ENCODE data around the gene ACOX3.
"Not testable (repeated sequence)": the region's sequence is repeated elsewhere in the genome, so short reads cannot be mapped to it uniquely, and the experiment has no call there.

The ACOX3 gene

GRCh38 chr4:8428288-8429097 is 12.0 kb downstream of the ACOX3 start:
- DNase-seq: peak; percentile 47

GRCh38 chr4:8427761-8428287 is 12.7 kb downstream of the ACOX3 start:
- DNase-seq: no peak

DNA sequence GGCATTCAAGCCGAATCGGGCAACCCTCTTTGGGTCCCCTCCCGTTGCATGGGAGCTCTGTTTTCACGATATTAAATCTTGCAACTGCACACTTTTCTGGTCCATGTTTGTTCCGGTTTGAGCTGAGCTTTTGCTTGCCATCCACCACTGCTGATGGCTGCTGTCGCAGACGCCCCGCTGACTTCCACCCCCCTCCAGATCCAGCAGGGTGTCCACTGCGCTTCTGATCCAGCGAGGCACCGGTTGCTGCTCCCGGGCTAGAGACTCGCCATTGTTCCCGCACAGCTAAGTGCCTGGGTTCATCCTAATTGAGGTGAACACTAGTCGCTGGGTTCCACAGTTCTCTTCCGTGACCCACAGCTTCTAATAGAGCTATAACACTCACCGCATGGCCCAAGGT is 13.3 kb downstream of the ACOX3 start:
- DNase-seq: no peak

DNA sequence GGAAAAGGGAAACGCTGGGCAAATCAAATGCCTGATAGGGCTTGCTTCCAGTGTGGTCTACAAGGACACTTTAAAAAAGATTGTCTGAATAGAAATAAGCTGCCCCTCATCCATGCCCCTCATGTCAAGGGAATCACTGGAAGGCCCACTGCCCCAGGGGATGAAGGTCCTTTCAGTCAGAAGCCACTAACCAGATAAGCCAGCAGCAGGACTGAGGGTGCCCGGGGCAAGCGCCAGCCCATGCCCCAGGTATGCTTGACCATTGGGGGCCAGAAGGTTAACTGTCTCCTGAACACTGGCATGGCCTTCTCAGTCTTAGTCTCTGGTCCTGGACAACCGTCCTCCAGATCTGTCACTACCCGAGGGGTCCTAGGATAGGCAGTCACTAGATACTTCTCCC is 17.7 kb downstream of the ACOX3 start:
- no peak for DNase-seq

DNA sequence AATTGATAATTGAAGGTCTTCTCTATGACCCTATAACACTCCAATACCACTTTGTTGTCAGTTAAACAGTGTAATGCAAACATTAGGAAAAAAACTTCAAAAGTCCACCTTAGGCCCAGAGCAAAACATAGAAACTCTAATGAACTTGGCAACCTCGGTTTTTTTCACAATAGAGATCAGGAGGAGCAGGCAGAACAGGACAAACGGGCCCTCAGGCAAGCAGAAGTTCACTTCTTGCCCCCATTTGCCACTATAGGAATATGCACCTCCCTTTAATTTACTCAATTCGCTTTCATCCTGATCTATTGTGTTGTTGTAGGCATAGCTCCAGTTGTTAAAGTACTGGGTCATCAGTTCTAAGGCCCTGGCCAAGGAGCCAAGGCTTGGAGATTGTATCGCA is 18.2 kb downstream of the ACOX3 start:
- no peak for DNase-seq

DNA sequence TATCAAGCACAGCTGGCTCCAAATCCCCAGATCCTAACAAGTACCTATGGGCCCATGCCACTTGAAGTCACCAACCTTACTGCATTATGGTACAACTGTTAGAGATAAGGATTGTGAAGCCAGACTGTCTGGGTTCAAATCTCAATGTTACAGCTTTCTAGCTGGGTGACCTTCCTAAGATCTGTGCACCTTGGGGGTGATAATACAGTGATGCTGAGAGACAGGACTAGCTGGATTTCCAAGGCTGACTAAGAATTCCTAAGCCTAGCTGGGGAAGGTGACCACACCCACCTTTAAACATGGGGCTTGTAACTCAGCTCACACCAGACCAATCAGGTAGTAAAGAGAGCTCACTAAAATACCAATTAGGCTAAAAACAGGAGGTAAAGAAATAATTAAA is 20.4 kb downstream of the ACOX3 start:
- DNase-seq: not testable (repeated sequence)

GRCh38 chr4:8419222-8420041 is 21.1 kb downstream of the ACOX3 start:
- no peak for DNase-seq

DNA sequence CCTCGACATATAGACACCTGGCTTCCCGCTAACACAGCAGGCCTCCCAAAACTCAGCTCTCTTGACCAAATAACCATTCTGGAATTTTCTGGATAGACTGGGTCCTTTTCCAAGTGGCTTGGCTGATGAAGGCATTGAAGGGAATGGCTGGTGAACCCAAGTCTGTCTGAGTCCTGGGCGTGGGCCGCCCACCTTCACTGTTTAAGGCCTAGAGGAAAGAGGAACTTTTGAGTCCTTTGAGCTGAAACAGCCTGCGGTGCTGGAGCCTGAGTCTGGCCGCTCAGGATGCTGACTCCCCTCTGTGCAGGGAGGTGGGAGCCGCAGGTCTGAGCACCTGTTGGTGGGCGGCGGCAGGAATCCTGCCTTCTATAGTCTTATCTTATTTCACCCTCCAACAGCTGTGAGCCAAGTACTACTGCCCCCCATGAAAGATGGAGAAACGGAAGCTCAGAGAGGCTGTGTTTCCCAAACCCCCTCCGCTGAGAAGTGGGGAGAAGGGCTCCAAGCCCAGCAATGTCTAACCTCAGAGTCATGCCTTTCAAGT is 23.4 kb downstream of the ACOX3 start:
- DNase-seq: no peak

DNA sequence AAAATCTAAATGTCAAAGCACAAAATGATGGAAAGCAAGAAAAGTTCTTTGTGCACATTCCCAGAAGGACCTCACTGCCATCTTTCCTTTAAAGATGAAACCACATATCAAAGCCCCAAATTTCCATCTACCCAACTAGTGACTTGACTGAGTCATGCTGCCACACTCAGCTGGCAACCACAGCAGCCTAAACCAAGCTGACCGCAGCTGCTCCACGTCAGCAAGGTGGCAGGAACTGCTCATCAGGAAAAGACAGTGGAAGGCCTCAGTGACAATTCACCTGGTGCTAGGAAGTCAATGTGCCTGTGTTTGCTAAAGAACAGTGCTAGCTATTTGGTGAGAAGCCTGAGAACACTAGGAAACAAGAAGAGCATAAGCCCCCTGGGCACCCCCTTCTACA is 26.1 kb downstream of the ACOX3 start:
- no peak for DNase-seq

- no peak for DNase-seq
Observed at GRCh38 chr4:8412288-8412687, 28.2 kb downstream of the ACOX3 start.

DNA sequence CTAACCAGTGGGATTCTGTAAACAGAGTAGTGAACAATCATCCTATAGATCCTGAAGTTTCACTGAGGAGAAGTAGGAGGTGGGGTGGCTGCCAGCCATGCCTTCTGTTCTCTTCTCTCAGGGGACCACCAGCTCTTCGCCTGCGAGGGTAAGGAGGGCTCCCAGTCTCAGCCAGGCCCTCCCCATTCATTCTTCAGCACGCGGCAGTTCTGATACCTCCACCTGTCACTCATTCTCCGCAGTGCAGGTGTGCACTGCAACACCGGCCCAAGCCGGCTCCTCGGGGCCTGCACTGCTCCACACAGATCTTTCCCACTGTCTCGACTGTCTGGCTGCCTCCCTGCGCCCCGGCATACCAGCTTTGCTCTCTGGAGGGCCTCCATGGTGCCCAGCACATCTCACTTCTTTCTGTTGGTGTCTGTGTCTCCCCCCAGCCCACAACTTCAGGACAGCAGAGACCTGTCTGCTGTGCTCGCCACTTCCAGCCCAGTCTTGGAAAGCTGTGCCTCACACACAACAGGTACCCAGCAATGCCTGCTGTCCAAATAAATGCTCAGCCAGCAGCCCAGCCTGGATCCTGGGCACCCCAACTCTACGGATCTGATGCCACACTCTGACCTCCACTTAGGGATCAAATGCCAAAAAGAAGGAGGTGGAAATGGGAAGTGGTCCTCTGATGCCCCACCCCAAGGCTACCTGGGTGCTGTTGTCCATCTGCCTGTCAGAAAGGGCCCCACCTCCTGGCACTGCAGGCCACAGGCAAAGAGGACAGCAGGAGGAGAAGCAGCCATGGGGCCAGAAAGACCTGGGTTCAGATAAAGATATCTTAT is 29.0 kb downstream of the ACOX3 start:
- DNase-seq: peak; percentile 91

- peak; percentile 92 for DNase-seq
Observed at GRCh38 chr4:8410641-8411271, 29.8 kb downstream of the ACOX3 start.

DNA sequence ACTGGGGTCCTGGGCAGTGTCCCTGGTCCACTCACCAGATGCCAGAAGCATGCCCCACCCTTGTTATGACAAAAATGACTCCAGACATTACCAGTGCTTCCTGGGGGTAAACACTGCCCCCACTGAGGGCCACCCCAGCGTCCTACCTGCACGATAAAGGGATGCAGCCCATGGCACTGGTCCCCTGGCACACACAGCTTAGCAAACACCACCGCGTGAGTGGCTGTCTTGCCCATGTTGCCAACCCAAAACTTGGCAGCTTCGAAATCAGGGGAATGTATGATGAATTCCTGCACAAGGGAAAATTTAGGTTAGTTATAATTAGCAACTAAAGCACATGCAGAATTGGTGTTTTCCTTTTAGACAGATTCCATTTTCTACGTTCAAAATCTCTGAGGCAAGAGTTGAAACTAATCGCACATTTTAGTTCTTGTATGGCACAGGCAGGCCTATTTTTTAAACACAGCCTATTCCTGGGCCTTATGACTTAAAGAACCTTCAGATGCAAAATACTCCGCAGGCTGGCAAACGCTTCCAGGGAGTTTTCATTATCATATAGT is 30.4 kb downstream of the ACOX3 start:
- DNase-seq: no peak

DNA sequence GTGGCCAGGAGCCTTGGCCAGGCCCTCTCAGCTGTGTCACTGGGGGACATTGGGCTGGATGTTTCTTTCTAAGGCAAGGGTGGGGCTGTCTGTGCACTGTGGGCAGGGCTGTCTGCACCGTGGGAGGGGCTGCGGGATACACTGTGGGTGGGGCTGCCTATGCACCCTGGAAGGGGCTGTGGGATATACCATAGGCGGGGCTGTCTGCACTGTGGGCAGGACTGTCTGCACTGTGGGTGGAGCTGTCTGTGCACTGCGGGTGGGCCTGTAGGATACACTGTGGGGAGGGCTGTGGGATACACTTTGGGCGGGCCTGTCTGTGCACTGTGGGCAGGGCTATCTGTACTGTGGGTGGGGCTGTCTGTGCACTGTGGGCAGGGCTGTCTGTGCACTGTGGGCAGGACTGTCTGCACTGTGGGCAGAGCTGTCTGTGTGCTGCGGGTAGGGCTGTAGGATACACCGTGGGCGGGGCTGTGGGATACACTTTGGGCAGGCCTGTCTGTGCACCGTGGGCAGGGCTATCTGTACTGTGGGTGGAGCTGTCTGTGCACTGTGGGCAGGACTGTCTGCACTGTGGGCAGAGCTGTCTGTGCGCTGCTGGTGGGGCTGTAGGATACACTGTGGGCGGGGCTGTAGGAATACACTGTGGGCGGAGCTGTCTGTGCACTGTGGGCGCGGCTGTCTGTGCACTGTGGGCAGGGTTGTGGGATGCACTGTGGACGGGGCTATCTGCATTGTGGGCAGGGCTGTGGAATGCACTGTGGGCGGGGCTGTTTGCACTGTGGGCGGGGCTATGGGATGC is 31.1 kb downstream of the ACOX3 start:
- DNase-seq: no peak

- no peak for DNase-seq
Observed at GRCh38 chr4:8407756-8408155, 32.8 kb downstream of the ACOX3 start.

DNA sequence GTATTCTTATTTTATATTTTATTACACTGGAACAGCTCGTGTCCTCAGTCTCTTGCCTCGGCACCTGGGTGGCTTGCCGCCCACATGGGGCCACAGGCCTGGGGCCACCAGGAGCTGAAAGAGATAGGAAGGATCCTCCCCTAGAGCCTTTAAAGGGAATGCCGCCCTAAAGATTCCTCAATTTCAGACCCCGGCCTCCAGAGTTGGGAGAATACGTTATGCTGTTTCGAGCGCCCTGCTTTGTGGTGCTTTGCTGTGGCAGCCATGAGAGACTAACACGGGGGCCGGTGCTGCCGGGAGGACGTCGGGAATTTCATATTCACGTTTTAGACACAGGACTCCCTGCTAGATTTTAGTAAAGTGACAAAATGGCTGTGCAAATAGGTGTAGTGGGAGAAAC is 33.2 kb downstream of the ACOX3 start:
- no peak for DNase-seq

GRCh38 chr4:8406887-8407286 is 33.6 kb downstream of the ACOX3 start:
- DNase-seq: not testable (repeated sequence)

DNA sequence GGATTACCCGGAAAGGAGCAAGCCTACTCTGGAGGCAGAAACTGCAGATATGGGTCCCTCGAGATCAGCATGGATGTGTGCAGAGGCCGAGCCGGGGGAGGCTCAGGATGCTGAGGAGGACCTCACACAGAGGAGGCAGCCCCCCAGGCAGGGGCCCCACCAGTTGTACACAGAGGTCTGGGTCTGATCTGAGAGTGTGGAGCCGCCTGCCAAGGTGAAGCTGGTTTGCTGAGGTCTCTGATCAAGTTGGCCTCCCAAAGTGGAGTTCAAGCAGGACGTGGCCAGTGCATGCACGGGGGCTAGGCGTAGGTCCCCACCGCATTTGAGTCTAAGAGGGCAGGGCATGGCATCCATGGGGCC is 35.0 kb downstream of the ACOX3 start:
- no peak for DNase-seq

DNA sequence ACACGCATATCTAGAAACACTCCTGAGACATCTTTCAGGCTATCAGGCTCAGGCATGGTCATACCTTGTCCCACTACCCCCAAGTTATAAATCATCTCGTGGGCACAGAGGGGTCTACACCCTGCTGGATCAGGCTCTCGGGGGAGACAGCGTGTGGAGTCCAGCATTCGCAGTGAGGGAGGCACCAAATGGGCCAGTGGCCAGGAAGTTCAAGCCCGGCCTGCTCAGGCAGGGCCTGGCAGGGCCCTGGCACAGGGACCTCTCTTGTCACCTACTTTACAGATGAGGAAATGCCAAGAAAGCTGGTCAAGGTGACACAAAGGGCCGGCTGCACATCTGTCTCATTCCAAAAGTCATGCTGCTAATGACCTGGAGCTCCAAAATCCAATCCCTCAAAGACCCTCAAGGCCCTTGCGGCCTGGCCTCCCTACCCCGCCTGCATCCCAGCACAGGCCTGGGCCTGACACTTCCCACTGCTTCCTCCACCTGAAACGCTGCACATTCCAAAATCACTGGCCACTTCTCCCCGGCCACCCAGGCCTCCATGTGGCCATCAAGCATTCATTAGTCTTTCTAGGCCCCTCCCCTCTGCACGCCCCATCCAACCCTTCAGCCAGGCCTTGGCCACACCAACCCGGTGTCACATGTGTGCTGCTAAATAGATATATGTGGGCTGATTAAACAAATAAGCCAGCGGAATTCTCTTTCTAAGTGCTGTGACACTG is 35.6 kb downstream of the ACOX3 start:
- DNase-seq: no peak

GRCh38 chr4:8403976-8404375 is 36.5 kb downstream of the ACOX3 start:
- no peak for DNase-seq

Data from NCI-H2171 treated with DMSO at 0.1 percent for 48 hours (cell line).